ENCODE results near the gene CYB5R4. TPM values are rescaled to one million over a fixed set of nuclear protein-coding genes. Genes with fewer than 3 reads are reported as not detected.

Gene CYB5R4
- total and polyA plus RNA-seq, 2 of the 13 experiments (the other 11 are each of a cell fraction or from before 2014, with no cell fraction given) = 5.3 to 26.1 TPM

DNA sequence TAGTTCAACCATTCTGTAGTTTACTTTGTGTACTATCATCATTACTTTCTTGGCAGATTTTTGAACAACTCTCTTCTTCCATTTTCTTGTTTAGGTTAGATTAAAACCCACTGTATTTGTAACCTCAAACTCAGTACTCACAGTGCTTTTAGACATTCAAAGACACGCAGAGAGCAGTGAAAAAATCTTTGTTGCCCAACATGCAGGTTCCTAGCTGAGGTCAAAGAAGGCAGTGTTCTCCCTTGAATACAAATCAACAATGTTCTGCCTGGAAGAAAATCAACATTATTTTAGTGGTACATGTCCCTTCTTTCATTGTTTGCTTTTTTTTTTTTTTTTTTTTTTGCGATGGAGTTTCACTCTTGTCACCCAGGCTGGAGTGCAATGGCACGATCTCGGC, 11.2 kb downstream of the CYB5R4 start:
- no peak for TF ChIP-seq ZNF883 (CRISPR knock-in tag; IDR thresholded peaks at IDR 0.05; ENCODE audit: not compliant biosample characterization)
- TF ChIP-seq, protein P1, sequence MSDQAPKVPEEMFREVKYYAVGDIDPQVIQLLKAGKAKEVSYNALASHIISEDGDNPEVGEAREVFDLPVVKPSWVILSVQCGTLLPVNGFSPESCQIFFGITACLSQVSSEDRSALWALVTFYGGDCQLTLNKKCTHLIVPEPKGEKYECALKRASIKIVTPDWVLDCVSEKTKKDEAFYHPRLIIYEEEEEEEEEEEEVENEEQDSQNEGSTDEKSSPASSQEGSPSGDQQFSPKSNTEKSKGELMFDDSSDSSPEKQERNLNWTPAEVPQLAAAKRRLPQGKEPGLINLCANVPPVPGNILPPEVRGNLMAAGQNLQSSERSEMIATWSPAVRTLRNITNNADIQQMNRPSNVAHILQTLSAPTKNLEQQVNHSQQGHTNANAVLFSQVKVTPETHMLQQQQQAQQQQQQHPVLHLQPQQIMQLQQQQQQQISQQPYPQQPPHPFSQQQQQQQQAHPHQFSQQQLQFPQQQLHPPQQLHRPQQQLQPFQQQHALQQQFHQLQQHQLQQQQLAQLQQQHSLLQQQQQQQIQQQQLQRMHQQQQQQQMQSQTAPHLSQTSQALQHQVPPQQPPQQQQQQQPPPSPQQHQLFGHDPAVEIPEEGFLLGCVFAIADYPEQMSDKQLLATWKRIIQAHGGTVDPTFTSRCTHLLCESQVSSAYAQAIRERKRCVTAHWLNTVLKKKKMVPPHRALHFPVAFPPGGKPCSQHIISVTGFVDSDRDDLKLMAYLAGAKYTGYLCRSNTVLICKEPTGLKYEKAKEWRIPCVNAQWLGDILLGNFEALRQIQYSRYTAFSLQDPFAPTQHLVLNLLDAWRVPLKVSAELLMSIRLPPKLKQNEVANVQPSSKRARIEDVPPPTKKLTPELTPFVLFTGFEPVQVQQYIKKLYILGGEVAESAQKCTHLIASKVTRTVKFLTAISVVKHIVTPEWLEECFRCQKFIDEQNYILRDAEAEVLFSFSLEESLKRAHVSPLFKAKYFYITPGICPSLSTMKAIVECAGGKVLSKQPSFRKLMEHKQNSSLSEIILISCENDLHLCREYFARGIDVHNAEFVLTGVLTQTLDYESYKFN (CRISPR knock-in tag; conservative IDR thresholded peaks at IDR 0.05) = no peak
- TF ChIP-seq, protein P2, sequence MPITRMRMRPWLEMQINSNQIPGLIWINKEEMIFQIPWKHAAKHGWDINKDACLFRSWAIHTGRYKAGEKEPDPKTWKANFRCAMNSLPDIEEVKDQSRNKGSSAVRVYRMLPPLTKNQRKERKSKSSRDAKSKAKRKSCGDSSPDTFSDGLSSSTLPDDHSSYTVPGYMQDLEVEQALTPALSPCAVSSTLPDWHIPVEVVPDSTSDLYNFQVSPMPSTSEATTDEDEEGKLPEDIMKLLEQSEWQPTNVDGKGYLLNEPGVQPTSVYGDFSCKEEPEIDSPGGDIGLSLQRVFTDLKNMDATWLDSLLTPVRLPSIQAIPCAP (CRISPR knock-in tag; IDR thresholded peaks at IDR 0.05; ENCODE audit: low read depth) = no peak
- TF ChIP-seq MBNL3 (CRISPR knock-in tag; conservative IDR thresholded peaks at IDR 0.05) = no peak
- TF ChIP-seq NFRKB (IDR thresholded peaks at IDR 0.05) = no peak
- no peak for TF ChIP-seq ZNF619 (CRISPR knock-in tag; IDR thresholded peaks at IDR 0.05)
- no peak for TF ChIP-seq ZNF263 (CRISPR knock-in tag; IDR thresholded peaks at IDR 0.05)
- TF ChIP-seq PRMT3 (CRISPR knock-in tag; IDR thresholded peaks at IDR 0.05; ENCODE audit: borderline replicate concordance, low read depth) = no peak
- no peak for TF ChIP-seq ZNF24 (IDR thresholded peaks at IDR 0.05)
- no peak for TF ChIP-seq HNRNPUL1 (IDR thresholded peaks at IDR 0.05; ENCODE audit: low read depth, low read length)
- no peak for TF ChIP-seq MATR3 (CRISPR knock-in tag; IDR thresholded peaks at IDR 0.05)
- TF ChIP-seq, protein P3, sequence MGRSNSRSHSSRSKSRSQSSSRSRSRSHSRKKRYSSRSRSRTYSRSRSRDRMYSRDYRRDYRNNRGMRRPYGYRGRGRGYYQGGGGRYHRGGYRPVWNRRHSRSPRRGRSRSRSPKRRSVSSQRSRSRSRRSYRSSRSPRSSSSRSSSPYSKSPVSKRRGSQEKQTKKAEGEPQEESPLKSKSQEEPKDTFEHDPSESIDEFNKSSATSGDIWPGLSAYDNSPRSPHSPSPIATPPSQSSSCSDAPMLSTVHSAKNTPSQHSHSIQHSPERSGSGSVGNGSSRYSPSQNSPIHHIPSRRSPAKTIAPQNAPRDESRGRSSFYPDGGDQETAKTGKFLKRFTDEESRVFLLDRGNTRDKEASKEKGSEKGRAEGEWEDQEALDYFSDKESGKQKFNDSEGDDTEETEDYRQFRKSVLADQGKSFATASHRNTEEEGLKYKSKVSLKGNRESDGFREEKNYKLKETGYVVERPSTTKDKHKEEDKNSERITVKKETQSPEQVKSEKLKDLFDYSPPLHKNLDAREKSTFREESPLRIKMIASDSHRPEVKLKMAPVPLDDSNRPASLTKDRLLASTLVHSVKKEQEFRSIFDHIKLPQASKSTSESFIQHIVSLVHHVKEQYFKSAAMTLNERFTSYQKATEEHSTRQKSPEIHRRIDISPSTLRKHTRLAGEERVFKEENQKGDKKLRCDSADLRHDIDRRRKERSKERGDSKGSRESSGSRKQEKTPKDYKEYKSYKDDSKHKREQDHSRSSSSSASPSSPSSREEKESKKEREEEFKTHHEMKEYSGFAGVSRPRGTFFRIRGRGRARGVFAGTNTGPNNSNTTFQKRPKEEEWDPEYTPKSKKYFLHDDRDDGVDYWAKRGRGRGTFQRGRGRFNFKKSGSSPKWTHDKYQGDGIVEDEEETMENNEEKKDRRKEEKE (IDR thresholded peaks at IDR 0.05) = no peak
- no peak for TF ChIP-seq ZNF546 (CRISPR knock-in tag; conservative IDR thresholded peaks at IDR 0.05)
- TF ChIP-seq KAT8 (CRISPR knock-in tag; IDR thresholded peaks at IDR 0.05) = no peak
- no peak for TF ChIP-seq ZNF780A (CRISPR knock-in tag; IDR thresholded peaks at IDR 0.05)
- TF ChIP-seq TCF12 (IDR thresholded peaks at IDR 0.05) = no peak
- TF ChIP-seq TCF12 (CRISPR knock-in tag; IDR thresholded peaks at IDR 0.05) = no peak
- Histone ChIP-seq H3K27ac (ENCODE audit: extremely low read length, insufficient read depth, low read length) (no peak overlapping the region), H3K27me3 (ENCODE audit: control insufficient read depth in 1 of 2, insufficient read depth in 2 of 2, low read length in 2 of 2) (no peaks in the 10 kb centered on the region), H3K9me3 (ENCODE audit: low read length) (no peaks in the 10 kb centered on the region), H3K36me3 (replicated peaks in 1 of 2; ENCODE audit: control insufficient read depth in 1 of 2, insufficient read depth in 2 of 2, low read length in 2 of 2) (peaks cover 0 to 11% of the 10 kb centered on the region in 2 experiments; a peak in 1 of 5 replicates), H3K4me2 (ENCODE audit: low read depth, low read length) (no peak overlapping the region), H2AFZ (ENCODE audit: low read length) (no peak overlapping the region), H3K9ac (ENCODE audit: insufficient read depth, low read depth, low read length) (no peak overlapping the region), H3K4me3 (replicated peaks in 1 of 3; ENCODE audit: insufficient read depth in 1 of 3, low read depth in 2 of 3, low read length in 3 of 3) (no peak overlapping the region), H4K20me1 (ENCODE audit: insufficient read depth, low read length) (no peaks in the 10 kb centered on the region), H3K79me2 (ENCODE audit: insufficient read depth, low read length) (no peaks in the 10 kb centered on the region), H3K4me1 (ENCODE audit: insufficient read depth, low read length) (no peaks in the 10 kb centered on the region)
- 84% methylated on average over 4 of the region's 4 CpGs for WGBS (ENCODE audit: low lambda C conversion rate)
- POLR2A ChIA-PET = no interaction called here
- intact Hi-C loops (cut with micrococcal nuclease; ENCODE audit: unreplicated experiment) = no loop called here
- CTCF ChIA-PET (ENCODE audit: low intra/inter-chr PET ratio, low total read pairs) = no interaction called here
- DNase-seq (ENCODE audit: low spot score) = peak; percentile 16
- ATAC-seq = no peak
- no peak for FAIRE-seq
- BruUV-seq (replicated peaks) = no TSS peak
- in situ Hi-C loops (cut with HindIII; ENCODE audit: extremely low pct_ligation_motif_present, low pct_unique_long_range_greater_than_20kb) = no loop called here

Data from HepG2 (cell line).